H9 (cell line): Measurements from ENCODE around the gene SHROOM1. TPM values are rescaled to one million over a fixed set of nuclear protein-coding genes. Genes with fewer than 3 reads are reported as not detected.

Experiments
- DNase-seq: peaks from one replicate; pipeline ENCODE4 v3.0.0-alpha.2; 2017
- H2AFZ ChIP-seq: one replicate; pipeline ENCODE4 v1.6.1; 2013; ENCODE audit warnings: mild to moderate bottlenecking, low read length, control low read depth, moderate library complexity
- H2AK5ac ChIP-seq: 2 replicates; pipeline ENCODE4 v1.6.1; 2013; ENCODE audit warnings: low read length, control low read depth, mixed read lengths; ENCODE audit not compliant: insufficient read length
- H2BK120ac ChIP-seq: one replicate; pipeline ENCODE4 v1.6.1; 2013; ENCODE audit warnings: low read depth, mild to moderate bottlenecking, low read length, control low read depth, inconsistent platforms; ENCODE audit not compliant: poor library complexity, severe bottlenecking
- H2BK12ac ChIP-seq: 2 replicates; pipeline ENCODE4 v1.6.1; 2013; ENCODE audit warnings: low read length, control low read depth, mixed read lengths, low read depth; ENCODE audit not compliant: insufficient read length
- H2BK15ac ChIP-seq: 2 replicates; pipeline ENCODE4 v1.6.1; 2013; ENCODE audit warnings: low read depth, low read length, control low read depth
- H2BK20ac ChIP-seq: one replicate; pipeline ENCODE4 v1.6.1; 2013; ENCODE audit warnings: low read depth, mild to moderate bottlenecking, low read length, control low read depth, inconsistent platforms; ENCODE audit not compliant: poor library complexity, severe bottlenecking
- H2BK5ac ChIP-seq: 2 replicates; pipeline ENCODE4 v1.6.1; 2013; ENCODE audit warnings: low read length, control low read depth, mixed read lengths; ENCODE audit not compliant: insufficient read length
- H3K14ac ChIP-seq: 2 replicates; pipeline ENCODE4 v1.6.1; 2013; ENCODE audit warnings: low read length, control low read depth; ENCODE audit not compliant: insufficient read depth
- H3K18ac ChIP-seq: 2 replicates; pipeline ENCODE4 v1.6.1; 2013; ENCODE audit warnings: low read depth, mild to moderate bottlenecking, mixed read lengths, low read length, control low read depth; ENCODE audit not compliant: insufficient read length
- H3K23ac ChIP-seq: 2 replicates; pipeline ENCODE4 v1.6.1; 2013; ENCODE audit warnings: low read length, control low read depth, mixed read lengths, low read depth; ENCODE audit not compliant: insufficient read length
- H3K23me2 ChIP-seq: 2 replicates; pipeline ENCODE4 v1.6.1; 2013; ENCODE audit warnings: low read depth, mild to moderate bottlenecking, mixed read lengths, low read length, control low read depth; ENCODE audit not compliant: insufficient read length, poor library complexity, severe bottlenecking
- H3K27ac ChIP-seq: 2 replicates; pipeline ENCODE4 v1.5.1; 2013; ENCODE audit warnings: low read length, control low read depth, mixed read lengths, low read depth; ENCODE audit not compliant: insufficient read length
- H3K27me3 ChIP-seq: 2 replicates; pipeline ENCODE4 v1.6.1; 2013; ENCODE audit warnings: low read length, control low read depth, inconsistent platforms; ENCODE audit not compliant: insufficient read depth
- H3K4ac ChIP-seq: 2 replicates; pipeline ENCODE4 v1.6.1; 2013; ENCODE audit warnings: low read depth, mild to moderate bottlenecking, control low read depth, inconsistent platforms, low read length, moderate library complexity
- H3K4me1 ChIP-seq: 2 replicates; pipeline ENCODE4 v1.6.1; 2013; ENCODE audit warnings: low read length, control low read depth, inconsistent platforms; ENCODE audit not compliant: insufficient read depth
- H3K4me2 ChIP-seq: 2 replicates; pipeline ENCODE4 v1.6.1; 2013; ENCODE audit warnings: low read length, control low read depth, mixed read lengths; ENCODE audit not compliant: insufficient read length, insufficient read depth
- H3K56ac ChIP-seq: 2 replicates; pipeline ENCODE4 v1.6.1; 2013; ENCODE audit warnings: low read depth, mild to moderate bottlenecking, mixed read lengths, low read length, control low read depth; ENCODE audit not compliant: insufficient read length
- H3K79me1 ChIP-seq: 2 replicates; pipeline ENCODE4 v1.6.1; 2013; ENCODE audit warnings: low read depth, mild to moderate bottlenecking, moderate library complexity, low read length, control low read depth, inconsistent platforms; ENCODE audit not compliant: insufficient read depth, poor library complexity, severe bottlenecking
- H3K79me2 ChIP-seq: 2 replicates; pipeline ENCODE4 v1.6.1; 2013; ENCODE audit warnings: low read length, control low read depth, inconsistent platforms; ENCODE audit not compliant: insufficient read depth
- H3K9ac ChIP-seq: 2 replicates; pipeline ENCODE4 v1.6.1; 2013; ENCODE audit warnings: low read length, control low read depth, mixed read lengths; ENCODE audit not compliant: insufficient read length; ENCODE audit errors: extremely low read depth
- H3K9me3 ChIP-seq: one replicate; pipeline ENCODE4 v1.6.1; 2013; ENCODE audit warnings: low read depth, low read length, inconsistent platforms; ENCODE audit not compliant: control insufficient read depth
- H3T11ph ChIP-seq: one replicate; pipeline ENCODE4 v1.6.1; 2013; ENCODE audit warnings: mild to moderate bottlenecking, low read length, control low read depth, inconsistent platforms
- H4K20me1 ChIP-seq: one replicate; pipeline ENCODE4 v1.6.1; 2013; ENCODE audit not compliant: control insufficient read depth, insufficient read length, insufficient read depth
- H4K5ac ChIP-seq: 2 replicates; pipeline ENCODE4 v1.6.1; 2013; ENCODE audit warnings: low read depth, mild to moderate bottlenecking, mixed read lengths, low read length, control low read depth; ENCODE audit not compliant: insufficient read length
- H4K8ac ChIP-seq: replicated peaks from 2 replicates; pipeline ENCODE4 v1.6.1; 2013; ENCODE audit warnings: low read length, control low read depth, mixed read lengths, low read depth; ENCODE audit not compliant: insufficient read length
- H4K91ac ChIP-seq: 2 replicates; pipeline ENCODE4 v1.6.1; 2013; ENCODE audit warnings: low read depth, mild to moderate bottlenecking, moderate library complexity, mixed read lengths, low read length, control low read depth; ENCODE audit not compliant: insufficient read length
- H3K27ac Mint-ChIP-seq, 3 experiments: 2 replicates in 2 of 3; 3 replicates in 1 of 3; pipeline ENCODE4 v1.8.0; 2020 to 2021; ENCODE audit warnings: mixed read lengths in 3 of 3, mild to moderate bottlenecking in 1 of 3, moderate library complexity in 1 of 3
- H3K27me3 Mint-ChIP-seq: 2 replicates; pipeline ENCODE4 v1.8.0; 2021; ENCODE audit warnings: low read depth, mild to moderate bottlenecking, moderate library complexity, mixed read lengths
- H3K36me3 Mint-ChIP-seq, 3 experiments: 2 replicates in 2 of 3; 3 replicates in 1 of 3; pipeline ENCODE4 v1.8.0; 2020 to 2021; ENCODE audit warnings: low read depth in 3 of 3, mixed read lengths in 3 of 3; ENCODE audit not compliant: insufficient read depth in 1 of 3
- H3K4me1 Mint-ChIP-seq, 2 experiments: 2 replicates each; pipeline ENCODE4 v1.8.0; 2020; ENCODE audit warnings: mixed read lengths in 2 of 2
- H3K4me3 Mint-ChIP-seq, 2 experiments: 2 replicates in 1 of 2; 3 replicates in 1 of 2; pipeline ENCODE4 v1.8.0; 2020 to 2021; ENCODE audit warnings: mild to moderate bottlenecking in 2 of 2, mixed read lengths in 2 of 2, moderate library complexity in 1 of 2
- H3K9me3 Mint-ChIP-seq, 2 experiments: 2 replicates in 1 of 2; 3 replicates in 1 of 2; pipeline ENCODE4 v1.8.0; 2020; ENCODE audit warnings: mild to moderate bottlenecking in 2 of 2, mixed read lengths in 2 of 2, moderate library complexity in 1 of 2
- WGBS: extraction: QIAGEN DNeasy Blood & Tissue Kit; methylation state at CpG from one replicate; pipeline ENCODE4 v1.1.7; 2013; ENCODE audit warnings: missing lambda C conversion rate, low lambda C conversion rate, mixed read lengths; ENCODE audit not compliant: insufficient read length; ENCODE audit errors: extremely low coverage; 5-methylcytosine and 5-hydroxymethylcytosine counted together
- total RNA-seq: library from RNA; stranded (reverse); gene quantifications from 2 replicates; pipeline ENCODE4 v1.2.1, GENCODE V29; 2021
- TF ChIP-seq, protein P1 (sequence below): fragments of 200-600 bp; sonication (generic); conservative IDR thresholded peaks from 3 replicates; pipeline ENCODE4 v1.8.0; 2021; ENCODE audit warnings: antibody characterized with exemption, mild to moderate bottlenecking

The SHROOM1 gene
- total RNA-seq, 1 experiment from 2014 or later, result 7.0 TPM

DNA sequence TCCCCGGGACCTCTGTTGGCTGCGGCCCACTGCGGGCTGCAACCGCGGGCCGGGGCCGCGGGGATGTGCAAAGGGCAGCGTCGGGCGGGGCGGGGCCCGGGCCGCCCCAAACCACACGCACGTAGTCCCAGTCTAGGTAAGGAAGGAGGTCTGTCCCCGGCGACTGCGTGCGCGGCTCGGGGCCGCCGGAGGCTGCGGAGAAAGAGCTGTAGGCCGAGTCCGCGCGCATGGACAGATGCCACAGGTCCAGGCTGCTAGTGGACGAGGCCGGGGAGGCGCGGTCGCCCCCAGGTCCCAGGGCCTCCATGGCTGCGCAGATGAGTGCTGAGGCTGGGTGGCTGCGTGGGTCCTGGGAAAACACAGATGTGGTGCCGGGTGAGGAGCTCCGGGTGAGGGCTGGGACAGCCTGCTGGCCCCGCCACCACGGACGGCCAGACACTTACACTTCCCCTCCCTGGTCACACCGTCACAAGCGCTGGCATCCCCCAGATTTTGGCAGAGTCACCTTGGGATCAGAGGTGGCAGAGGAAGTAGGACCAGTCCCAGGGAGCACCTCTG, 4.5 kb downstream of the SHROOM1 start:
- no peaks in the 10 kb centered on the region for H3K79me2 ChIP-seq
- H4K5ac ChIP-seq, result no peak overlapping the region
- no peak overlapping the region for H2AK5ac ChIP-seq
- H2BK12ac ChIP-seq, result no peak overlapping the region
- Mint-ChIP-seq H3K27me3 (peaks cover 68% of the 10 kb centered on the region), H3K4me3 (peak overlapping the region; percentile 42; a peak in 4 of 5 replicates), H3K9me3 (no peaks in the 10 kb centered on the region; a peak in 1 of 5 replicates), H3K27ac (no peak overlapping the region), H3K4me1 (peaks cover 9 to 18% of the 10 kb centered on the region in 2 experiments), H3K36me3 (peaks cover 3 to 6% (median 4%) of the 10 kb centered on the region in 3 experiments; a peak in 6 of 7 replicates)
- peaks cover 25% of the 10 kb centered on the region; the same call in 1 of the 2 replicates for H3K27me3 ChIP-seq
- peak overlapping the region; percentile 18 for H3K4me2 ChIP-seq
- no peak overlapping the region for H2BK20ac ChIP-seq
- no peak overlapping the region for H3T11ph ChIP-seq
- H2BK15ac ChIP-seq, result no peak overlapping the region
- H3K4ac ChIP-seq, result no peak overlapping the region
- H4K8ac ChIP-seq, result no peak overlapping the region
- H3K18ac ChIP-seq, result no peak overlapping the region
- DNase-seq, result peak; percentile 59
- no peaks in the 10 kb centered on the region for H4K20me1 ChIP-seq
- no peak overlapping the region for H3K27ac ChIP-seq
- H3K56ac ChIP-seq, result no peak overlapping the region
- no peak overlapping the region for H2AFZ ChIP-seq
- no peak overlapping the region for H2BK5ac ChIP-seq
- H2BK120ac ChIP-seq, result no peak overlapping the region
- peak overlapping the region; percentile 3; the same call in 1 of the 2 replicates for H3K14ac ChIP-seq
- H3K23me2 ChIP-seq, result peaks cover 25% of the 10 kb centered on the region
- no peak overlapping the region for H3K9ac ChIP-seq
- no peaks in the 10 kb centered on the region for H3K79me1 ChIP-seq
- H3K4me1 ChIP-seq, result peaks cover 3% of the 10 kb centered on the region
- WGBS, result no CpG with 5 or more reads among the region's 43 CpGs
- H4K91ac ChIP-seq, result no peak overlapping the region
- TF ChIP-seq, protein P1, sequence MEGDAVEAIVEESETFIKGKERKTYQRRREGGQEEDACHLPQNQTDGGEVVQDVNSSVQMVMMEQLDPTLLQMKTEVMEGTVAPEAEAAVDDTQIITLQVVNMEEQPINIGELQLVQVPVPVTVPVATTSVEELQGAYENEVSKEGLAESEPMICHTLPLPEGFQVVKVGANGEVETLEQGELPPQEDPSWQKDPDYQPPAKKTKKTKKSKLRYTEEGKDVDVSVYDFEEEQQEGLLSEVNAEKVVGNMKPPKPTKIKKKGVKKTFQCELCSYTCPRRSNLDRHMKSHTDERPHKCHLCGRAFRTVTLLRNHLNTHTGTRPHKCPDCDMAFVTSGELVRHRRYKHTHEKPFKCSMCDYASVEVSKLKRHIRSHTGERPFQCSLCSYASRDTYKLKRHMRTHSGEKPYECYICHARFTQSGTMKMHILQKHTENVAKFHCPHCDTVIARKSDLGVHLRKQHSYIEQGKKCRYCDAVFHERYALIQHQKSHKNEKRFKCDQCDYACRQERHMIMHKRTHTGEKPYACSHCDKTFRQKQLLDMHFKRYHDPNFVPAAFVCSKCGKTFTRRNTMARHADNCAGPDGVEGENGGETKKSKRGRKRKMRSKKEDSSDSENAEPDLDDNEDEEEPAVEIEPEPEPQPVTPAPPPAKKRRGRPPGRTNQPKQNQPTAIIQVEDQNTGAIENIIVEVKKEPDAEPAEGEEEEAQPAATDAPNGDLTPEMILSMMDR, result no peak
- no peak overlapping the region for H3K23ac ChIP-seq
- no peaks in the 10 kb centered on the region for H3K9me3 ChIP-seq
